ENCODE measurements around the gene CLIC2.

Gene CLIC2

DNA sequence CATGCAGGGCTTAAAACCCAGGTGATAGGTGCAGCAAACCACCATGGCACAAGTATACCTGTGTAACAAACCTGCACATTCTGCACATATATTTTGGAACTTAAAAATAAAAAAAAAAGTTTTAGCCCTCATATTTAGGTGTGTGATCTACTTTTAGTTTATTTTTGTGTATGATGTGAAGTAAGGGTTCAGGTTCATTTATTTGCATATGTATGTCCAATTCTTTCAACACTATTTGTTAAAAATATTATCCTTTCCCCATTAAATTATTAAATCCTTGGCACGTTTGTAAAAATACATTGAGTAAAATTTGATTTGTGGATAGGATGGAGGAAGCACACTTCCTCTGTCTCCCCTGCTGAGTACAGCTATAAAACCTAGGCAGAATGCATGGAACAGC lies 83.0 kb downstream of the CLIC2 start:
- H3K4me3 ChIP-seq (replicated peaks; ENCODE audit: insufficient read depth, low read length), result no peak overlapping the region
- no peak overlapping the region for H3K27ac ChIP-seq (replicated peaks)
- TF ChIP-seq, protein P1, sequence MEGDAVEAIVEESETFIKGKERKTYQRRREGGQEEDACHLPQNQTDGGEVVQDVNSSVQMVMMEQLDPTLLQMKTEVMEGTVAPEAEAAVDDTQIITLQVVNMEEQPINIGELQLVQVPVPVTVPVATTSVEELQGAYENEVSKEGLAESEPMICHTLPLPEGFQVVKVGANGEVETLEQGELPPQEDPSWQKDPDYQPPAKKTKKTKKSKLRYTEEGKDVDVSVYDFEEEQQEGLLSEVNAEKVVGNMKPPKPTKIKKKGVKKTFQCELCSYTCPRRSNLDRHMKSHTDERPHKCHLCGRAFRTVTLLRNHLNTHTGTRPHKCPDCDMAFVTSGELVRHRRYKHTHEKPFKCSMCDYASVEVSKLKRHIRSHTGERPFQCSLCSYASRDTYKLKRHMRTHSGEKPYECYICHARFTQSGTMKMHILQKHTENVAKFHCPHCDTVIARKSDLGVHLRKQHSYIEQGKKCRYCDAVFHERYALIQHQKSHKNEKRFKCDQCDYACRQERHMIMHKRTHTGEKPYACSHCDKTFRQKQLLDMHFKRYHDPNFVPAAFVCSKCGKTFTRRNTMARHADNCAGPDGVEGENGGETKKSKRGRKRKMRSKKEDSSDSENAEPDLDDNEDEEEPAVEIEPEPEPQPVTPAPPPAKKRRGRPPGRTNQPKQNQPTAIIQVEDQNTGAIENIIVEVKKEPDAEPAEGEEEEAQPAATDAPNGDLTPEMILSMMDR (IDR thresholded peaks at IDR 0.05; ENCODE audit: insufficient read depth, low read length), result no peak
- TF ChIP-seq GABPA (IDR thresholded peaks at IDR 0.05; ENCODE audit: low read depth), result no peak
- H3K27me3 ChIP-seq (ENCODE audit: insufficient read depth, poor library complexity, severe bottlenecking), result no peaks in the 10 kb centered on the region
- no peak for DNase-seq (ENCODE audit: low read depth in 1 of 2, low spot score in 1 of 2)

DNA sequence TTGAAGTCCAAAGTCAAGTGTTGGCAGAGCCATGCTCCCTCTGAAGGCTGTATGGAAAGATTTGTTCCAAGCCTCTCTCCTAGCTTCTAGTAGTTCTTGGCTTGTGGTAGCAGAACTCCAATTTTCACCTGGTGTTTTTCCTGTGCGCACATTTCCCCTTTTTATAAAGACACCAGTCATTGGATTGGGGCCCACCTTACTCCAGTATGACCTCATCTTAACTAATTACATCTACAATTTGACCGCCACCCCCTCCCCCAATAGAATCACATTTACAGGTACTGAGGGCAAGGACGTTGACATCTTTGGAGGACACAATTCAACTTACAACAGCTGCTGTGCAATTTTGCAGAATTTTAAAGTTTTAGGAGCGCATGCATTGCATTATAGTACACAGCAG lies 86.9 kb downstream of the CLIC2 start:
- no peak overlapping the region for H3K4me3 ChIP-seq (replicated peaks; ENCODE audit: insufficient read depth, low read length)
- no peak for DNase-seq (ENCODE audit: low read depth in 1 of 2, low spot score in 1 of 2)
- TF ChIP-seq, protein P2, sequence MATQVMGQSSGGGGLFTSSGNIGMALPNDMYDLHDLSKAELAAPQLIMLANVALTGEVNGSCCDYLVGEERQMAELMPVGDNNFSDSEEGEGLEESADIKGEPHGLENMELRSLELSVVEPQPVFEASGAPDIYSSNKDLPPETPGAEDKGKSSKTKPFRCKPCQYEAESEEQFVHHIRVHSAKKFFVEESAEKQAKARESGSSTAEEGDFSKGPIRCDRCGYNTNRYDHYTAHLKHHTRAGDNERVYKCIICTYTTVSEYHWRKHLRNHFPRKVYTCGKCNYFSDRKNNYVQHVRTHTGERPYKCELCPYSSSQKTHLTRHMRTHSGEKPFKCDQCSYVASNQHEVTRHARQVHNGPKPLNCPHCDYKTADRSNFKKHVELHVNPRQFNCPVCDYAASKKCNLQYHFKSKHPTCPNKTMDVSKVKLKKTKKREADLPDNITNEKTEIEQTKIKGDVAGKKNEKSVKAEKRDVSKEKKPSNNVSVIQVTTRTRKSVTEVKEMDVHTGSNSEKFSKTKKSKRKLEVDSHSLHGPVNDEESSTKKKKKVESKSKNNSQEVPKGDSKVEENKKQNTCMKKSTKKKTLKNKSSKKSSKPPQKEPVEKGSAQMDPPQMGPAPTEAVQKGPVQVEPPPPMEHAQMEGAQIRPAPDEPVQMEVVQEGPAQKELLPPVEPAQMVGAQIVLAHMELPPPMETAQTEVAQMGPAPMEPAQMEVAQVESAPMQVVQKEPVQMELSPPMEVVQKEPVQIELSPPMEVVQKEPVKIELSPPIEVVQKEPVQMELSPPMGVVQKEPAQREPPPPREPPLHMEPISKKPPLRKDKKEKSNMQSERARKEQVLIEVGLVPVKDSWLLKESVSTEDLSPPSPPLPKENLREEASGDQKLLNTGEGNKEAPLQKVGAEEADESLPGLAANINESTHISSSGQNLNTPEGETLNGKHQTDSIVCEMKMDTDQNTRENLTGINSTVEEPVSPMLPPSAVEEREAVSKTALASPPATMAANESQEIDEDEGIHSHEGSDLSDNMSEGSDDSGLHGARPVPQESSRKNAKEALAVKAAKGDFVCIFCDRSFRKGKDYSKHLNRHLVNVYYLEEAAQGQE (IDR thresholded peaks at IDR 0.05; ENCODE audit: insufficient replicate concordance, low read depth), result no peak
- TF ChIP-seq, protein P1 (IDR thresholded peaks at IDR 0.05; ENCODE audit: insufficient read depth, low read length), result no peak
- TF ChIP-seq POLR2AphosphoS5 (IDR thresholded peaks at IDR 0.05; ENCODE audit: low read depth) (no peak), SPI1 (IDR thresholded peaks at IDR 0.05; ENCODE audit: borderline replicate concordance, low read depth) (no peak), GABPA (IDR thresholded peaks at IDR 0.05; ENCODE audit: low read depth) (no peak)
- H3K27me3 ChIP-seq (ENCODE audit: insufficient read depth, poor library complexity, severe bottlenecking), result no peaks in the 10 kb centered on the region
- H3K27ac ChIP-seq (replicated peaks), result no peak overlapping the region

DNA sequence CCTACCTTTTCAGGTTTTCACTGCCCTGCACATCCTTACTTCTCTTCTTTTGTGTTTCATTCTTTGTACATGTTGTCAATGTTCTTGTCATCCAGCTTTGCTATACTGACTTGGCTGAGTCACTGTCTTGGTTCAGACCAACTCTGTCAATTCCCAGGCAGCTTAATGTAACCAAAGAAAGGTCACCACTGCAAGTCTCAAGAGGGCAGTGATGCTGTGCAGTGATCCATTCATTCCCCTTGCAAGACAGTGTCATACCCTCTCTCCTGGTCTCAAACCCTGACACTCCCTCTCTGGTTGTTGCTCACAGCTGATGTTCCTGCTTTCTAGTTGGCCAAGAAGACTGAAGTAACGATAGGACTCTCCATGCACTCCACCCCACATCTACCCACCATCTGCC lies 87.7 kb downstream of the CLIC2 start:
- H3K27me3 ChIP-seq (ENCODE audit: insufficient read depth, poor library complexity, severe bottlenecking), result no peaks in the 10 kb centered on the region
- no peak for DNase-seq (ENCODE audit: low read depth in 1 of 2, low spot score in 1 of 2)
- TF ChIP-seq POLR2AphosphoS5 (IDR thresholded peaks at IDR 0.05; ENCODE audit: low read depth) (no peak), SPI1 (IDR thresholded peaks at IDR 0.05; ENCODE audit: borderline replicate concordance, low read depth) (no peak)
- H3K27ac ChIP-seq (replicated peaks), result no peak overlapping the region
- no peak overlapping the region for H3K4me3 ChIP-seq (replicated peaks; ENCODE audit: insufficient read depth, low read length)

DNA sequence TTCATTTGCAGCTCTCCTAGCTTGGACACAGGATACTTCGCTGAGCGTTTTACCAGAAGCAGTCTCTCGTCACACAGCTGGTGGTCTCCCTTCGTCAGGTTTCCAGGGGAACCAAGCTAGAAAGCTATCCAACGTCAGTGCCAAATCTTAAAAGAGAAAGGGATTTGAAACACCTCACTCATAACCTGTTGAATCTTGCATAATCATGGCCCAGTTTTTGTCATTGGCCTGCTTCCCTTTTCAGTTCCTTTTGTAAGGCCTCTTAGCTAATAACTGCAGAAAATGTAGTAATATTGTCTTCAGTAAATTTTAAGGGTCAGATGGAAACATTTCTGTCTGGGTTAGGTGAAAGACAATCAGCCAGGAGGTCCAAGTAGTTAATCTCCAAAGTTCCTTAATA lies 92.1 kb downstream of the CLIC2 start:
- no peak overlapping the region for H3K4me3 ChIP-seq (replicated peaks; ENCODE audit: insufficient read depth, low read length)
- no peak for TF ChIP-seq POLR2AphosphoS5 (IDR thresholded peaks at IDR 0.05; ENCODE audit: low read depth)
- TF ChIP-seq SPI1 (IDR thresholded peaks at IDR 0.05; ENCODE audit: borderline replicate concordance, low read depth), result peak; percentile 55
- H3K27ac ChIP-seq (replicated peaks), result peak overlapping the region; percentile 73
- H3K27me3 ChIP-seq (ENCODE audit: insufficient read depth, poor library complexity, severe bottlenecking), result no peaks in the 10 kb centered on the region
- DNase-seq (ENCODE audit: low read depth in 1 of 2, low spot score in 1 of 2), result peak; percentile 73 to 78

DNA sequence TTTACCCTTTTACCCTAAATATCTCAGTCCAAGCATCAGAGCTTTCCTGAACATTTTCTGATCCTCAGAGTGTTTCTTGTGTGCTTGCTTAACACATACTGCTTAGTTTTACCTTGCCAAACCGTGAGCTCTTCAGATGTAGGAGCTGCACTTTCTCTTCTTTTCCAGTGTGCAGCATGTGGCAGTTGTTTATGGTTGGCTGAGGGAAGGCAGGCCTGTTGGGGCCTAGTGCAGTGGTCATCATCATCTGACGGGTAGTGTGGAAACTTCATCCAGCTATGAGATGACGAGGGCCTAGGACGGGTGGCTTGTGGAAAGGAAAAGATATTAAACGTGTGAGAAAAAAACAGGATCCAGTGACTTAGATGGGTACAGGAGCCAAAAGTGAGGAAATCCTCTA lies 96.7 kb downstream of the CLIC2 start:
- no peak for DNase-seq (ENCODE audit: low read depth in 1 of 2, low spot score in 1 of 2)
- no peak for TF ChIP-seq GABPA (IDR thresholded peaks at IDR 0.05; ENCODE audit: low read depth)
- no peak for TF ChIP-seq POLR2AphosphoS5 (IDR thresholded peaks at IDR 0.05; ENCODE audit: low read depth)
- TF ChIP-seq, protein P2 (IDR thresholded peaks at IDR 0.05; ENCODE audit: insufficient replicate concordance, low read depth), result no peak
- TF ChIP-seq SPI1 (IDR thresholded peaks at IDR 0.05; ENCODE audit: borderline replicate concordance, low read depth), result no peak
- TF ChIP-seq, protein P1 (IDR thresholded peaks at IDR 0.05; ENCODE audit: insufficient read depth, low read length), result no peak
- H3K4me3 ChIP-seq (replicated peaks; ENCODE audit: insufficient read depth, low read length), result no peak overlapping the region
- no peak overlapping the region for H3K27ac ChIP-seq (replicated peaks)
- no peaks in the 10 kb centered on the region for H3K27me3 ChIP-seq (ENCODE audit: insufficient read depth, poor library complexity, severe bottlenecking)

All from HL-60 (cell line).